ENCODE results near the gene MPPED2.
A peak's percentile ranks its signal among the peaks of the same experiment; 100 is the strongest.

The MPPED2 gene

GRCh38 chr11:30424844-30425243 lies 161.3 kb downstream of the MPPED2 start:
- Histone ChIP-seq H3K27ac (ENCODE audit: low read length) (no peak overlapping the region), H3K27me3 (ENCODE audit: control insufficient read depth, insufficient read depth, low read length) (no peaks in the 10 kb centered on the region)

GRCh38 chr11:30424321-30424720 lies 161.8 kb downstream of the MPPED2 start:
- peaks cover 27% of the 10 kb centered on the region for H3K4me1 ChIP-seq (ENCODE audit: control insufficient read depth, low read depth, low read length)
- H3K27me3 ChIP-seq (ENCODE audit: control insufficient read depth, insufficient read depth, low read length) = no peaks in the 10 kb centered on the region

More at GRCh38 chr11:30424844-30425243, 161.3 kb downstream of the MPPED2 start:
- Histone ChIP-seq H3K9me3 (ENCODE audit: control insufficient read depth, low read depth, low read length) (no peaks in the 10 kb centered on the region), H3K36me3 (ENCODE audit: control insufficient read depth, low read depth, low read length) (no peaks in the 10 kb centered on the region), H3K9ac (ENCODE audit: low read length) (no peak overlapping the region), H3K4me1 (ENCODE audit: control insufficient read depth, low read depth, low read length) (peaks cover 27% of the 10 kb centered on the region), H3K4me3 (ENCODE audit: low read length) (no peak overlapping the region)

GRCh38 chr11:30423886-30424285 lies 162.3 kb downstream of the MPPED2 start:
- H3K9me3 ChIP-seq (ENCODE audit: control insufficient read depth, low read depth, low read length) = no peaks in the 10 kb centered on the region
- no peak overlapping the region for H3K4me3 ChIP-seq (ENCODE audit: low read length)
- H3K9ac ChIP-seq (ENCODE audit: low read length) = no peak overlapping the region
- no peaks in the 10 kb centered on the region for H3K27me3 ChIP-seq (ENCODE audit: control insufficient read depth, insufficient read depth, low read length)
- H3K4me1 ChIP-seq (ENCODE audit: control insufficient read depth, low read depth, low read length) = peaks cover 27% of the 10 kb centered on the region
- no peak overlapping the region for H3K27ac ChIP-seq (ENCODE audit: low read length)
- H3K36me3 ChIP-seq (ENCODE audit: control insufficient read depth, low read depth, low read length) = no peaks in the 10 kb centered on the region

More at GRCh38 chr11:30424321-30424720, 161.8 kb downstream of the MPPED2 start:
- Histone ChIP-seq H3K4me3 (ENCODE audit: low read length) (no peak overlapping the region), H3K9ac (ENCODE audit: low read length) (no peak overlapping the region), H3K27ac (ENCODE audit: low read length) (no peak overlapping the region), H3K36me3 (ENCODE audit: control insufficient read depth, low read depth, low read length) (no peaks in the 10 kb centered on the region), H3K9me3 (ENCODE audit: control insufficient read depth, low read depth, low read length) (no peaks in the 10 kb centered on the region)

- H3K36me3 ChIP-seq (ENCODE audit: control insufficient read depth, low read depth, low read length) = no peaks in the 10 kb centered on the region
- H3K4me1 ChIP-seq (ENCODE audit: control insufficient read depth, low read depth, low read length) = peaks cover 27% of the 10 kb centered on the region
- H3K9ac ChIP-seq (ENCODE audit: low read length) = no peak overlapping the region
- peak overlapping the region; percentile 33 for H3K4me3 ChIP-seq (ENCODE audit: low read length)
- no peaks in the 10 kb centered on the region for H3K27me3 ChIP-seq (ENCODE audit: control insufficient read depth, insufficient read depth, low read length)
- H3K9me3 ChIP-seq (ENCODE audit: control insufficient read depth, low read depth, low read length) = no peaks in the 10 kb centered on the region
- H3K27ac ChIP-seq (ENCODE audit: low read length) = peak overlapping the region; percentile 16
Observed at GRCh38 chr11:30423279-30423648, 162.9 kb downstream of the MPPED2 start.

GRCh38 chr11:30422447-30423278 lies 163.5 kb downstream of the MPPED2 start:
- H3K4me1 ChIP-seq (ENCODE audit: control insufficient read depth, low read depth, low read length) = peaks cover 27% of the 10 kb centered on the region
- H3K9me3 ChIP-seq (ENCODE audit: control insufficient read depth, low read depth, low read length) = no peaks in the 10 kb centered on the region
- H3K27ac ChIP-seq (ENCODE audit: low read length) = peak overlapping the region; percentile 16
- H3K36me3 ChIP-seq (ENCODE audit: control insufficient read depth, low read depth, low read length) = no peaks in the 10 kb centered on the region
- no peaks in the 10 kb centered on the region for H3K27me3 ChIP-seq (ENCODE audit: control insufficient read depth, insufficient read depth, low read length)
- peak overlapping the region; percentile 33 for H3K4me3 ChIP-seq (ENCODE audit: low read length)
- H3K9ac ChIP-seq (ENCODE audit: low read length) = no peak overlapping the region

GRCh38 chr11:30420233-30420787 lies 165.8 kb downstream of the MPPED2 start:
- H3K9me3 ChIP-seq (ENCODE audit: control insufficient read depth, low read depth, low read length) = no peaks in the 10 kb centered on the region
- H3K27me3 ChIP-seq (ENCODE audit: control insufficient read depth, insufficient read depth, low read length) = no peaks in the 10 kb centered on the region
- no peak overlapping the region for H3K4me3 ChIP-seq (ENCODE audit: low read length)
- no peaks in the 10 kb centered on the region for H3K36me3 ChIP-seq (ENCODE audit: control insufficient read depth, low read depth, low read length)
- H3K9ac ChIP-seq (ENCODE audit: low read length) = no peak overlapping the region
- peaks cover 30% of the 10 kb centered on the region for H3K4me1 ChIP-seq (ENCODE audit: control insufficient read depth, low read depth, low read length)
- no peak overlapping the region for H3K27ac ChIP-seq (ENCODE audit: low read length)

GRCh38 chr11:30414806-30415205 lies 171.3 kb downstream of the MPPED2 start:
- H3K9ac ChIP-seq (ENCODE audit: low read length) = no peak overlapping the region
- H3K4me3 ChIP-seq (ENCODE audit: low read length) = no peak overlapping the region
- H3K9me3 ChIP-seq (ENCODE audit: control insufficient read depth, low read depth, low read length) = no peaks in the 10 kb centered on the region
- no peaks in the 10 kb centered on the region for H3K36me3 ChIP-seq (ENCODE audit: control insufficient read depth, low read depth, low read length)
- H3K27me3 ChIP-seq (ENCODE audit: control insufficient read depth, insufficient read depth, low read length) = no peaks in the 10 kb centered on the region
- peaks cover 3% of the 10 kb centered on the region for H3K4me1 ChIP-seq (ENCODE audit: control insufficient read depth, low read depth, low read length)
- H3K27ac ChIP-seq (ENCODE audit: low read length) = no peak overlapping the region

GRCh38 chr11:30414244-30414643 lies 171.9 kb downstream of the MPPED2 start:
- Histone ChIP-seq H3K9me3 (ENCODE audit: control insufficient read depth, low read depth, low read length) (no peaks in the 10 kb centered on the region), H3K36me3 (ENCODE audit: control insufficient read depth, low read depth, low read length) (no peaks in the 10 kb centered on the region), H3K9ac (ENCODE audit: low read length) (no peak overlapping the region), H3K27ac (ENCODE audit: low read length) (no peak overlapping the region), H3K4me1 (ENCODE audit: control insufficient read depth, low read depth, low read length) (peaks cover 3% of the 10 kb centered on the region), H3K4me3 (ENCODE audit: low read length) (no peak overlapping the region), H3K27me3 (ENCODE audit: control insufficient read depth, insufficient read depth, low read length) (no peaks in the 10 kb centered on the region)

- no peaks in the 10 kb centered on the region for H3K9me3 ChIP-seq (ENCODE audit: control insufficient read depth, low read depth, low read length)
- H3K27me3 ChIP-seq (ENCODE audit: control insufficient read depth, insufficient read depth, low read length) = no peaks in the 10 kb centered on the region
- H3K27ac ChIP-seq (ENCODE audit: low read length) = no peak overlapping the region
- peaks cover 3% of the 10 kb centered on the region for H3K4me1 ChIP-seq (ENCODE audit: control insufficient read depth, low read depth, low read length)
- no peak overlapping the region for H3K4me3 ChIP-seq (ENCODE audit: low read length)
- no peak overlapping the region for H3K9ac ChIP-seq (ENCODE audit: low read length)
- H3K36me3 ChIP-seq (ENCODE audit: control insufficient read depth, low read depth, low read length) = no peaks in the 10 kb centered on the region
Observed at GRCh38 chr11:30412509-30412908, 173.6 kb downstream of the MPPED2 start.

GRCh38 chr11:30411383-30411782 lies 174.8 kb downstream of the MPPED2 start:
- peaks cover 8% of the 10 kb centered on the region for H3K4me1 ChIP-seq (ENCODE audit: control insufficient read depth, low read depth, low read length)
- no peak overlapping the region for H3K4me3 ChIP-seq (ENCODE audit: low read length)
- H3K27ac ChIP-seq (ENCODE audit: low read length) = no peak overlapping the region
- no peaks in the 10 kb centered on the region for H3K9me3 ChIP-seq (ENCODE audit: control insufficient read depth, low read depth, low read length)
- no peaks in the 10 kb centered on the region for H3K27me3 ChIP-seq (ENCODE audit: control insufficient read depth, insufficient read depth, low read length)
- no peak overlapping the region for H3K9ac ChIP-seq (ENCODE audit: low read length)
- no peaks in the 10 kb centered on the region for H3K36me3 ChIP-seq (ENCODE audit: control insufficient read depth, low read depth, low read length)

- Histone ChIP-seq H3K4me3 (ENCODE audit: low read length) (no peak overlapping the region), H3K27me3 (ENCODE audit: control insufficient read depth, insufficient read depth, low read length) (no peaks in the 10 kb centered on the region), H3K36me3 (ENCODE audit: control insufficient read depth, low read depth, low read length) (no peaks in the 10 kb centered on the region), H3K9ac (ENCODE audit: low read length) (no peak overlapping the region), H3K9me3 (ENCODE audit: control insufficient read depth, low read depth, low read length) (no peaks in the 10 kb centered on the region), H3K4me1 (ENCODE audit: control insufficient read depth, low read depth, low read length) (peaks cover 8% of the 10 kb centered on the region), H3K27ac (ENCODE audit: low read length) (no peak overlapping the region)
Observed at GRCh38 chr11:30406978-30407762, 179.0 kb downstream of the MPPED2 start.

All from iPS-18a (cell line).